ENCODE results near the gene UNC119.

DNA sequence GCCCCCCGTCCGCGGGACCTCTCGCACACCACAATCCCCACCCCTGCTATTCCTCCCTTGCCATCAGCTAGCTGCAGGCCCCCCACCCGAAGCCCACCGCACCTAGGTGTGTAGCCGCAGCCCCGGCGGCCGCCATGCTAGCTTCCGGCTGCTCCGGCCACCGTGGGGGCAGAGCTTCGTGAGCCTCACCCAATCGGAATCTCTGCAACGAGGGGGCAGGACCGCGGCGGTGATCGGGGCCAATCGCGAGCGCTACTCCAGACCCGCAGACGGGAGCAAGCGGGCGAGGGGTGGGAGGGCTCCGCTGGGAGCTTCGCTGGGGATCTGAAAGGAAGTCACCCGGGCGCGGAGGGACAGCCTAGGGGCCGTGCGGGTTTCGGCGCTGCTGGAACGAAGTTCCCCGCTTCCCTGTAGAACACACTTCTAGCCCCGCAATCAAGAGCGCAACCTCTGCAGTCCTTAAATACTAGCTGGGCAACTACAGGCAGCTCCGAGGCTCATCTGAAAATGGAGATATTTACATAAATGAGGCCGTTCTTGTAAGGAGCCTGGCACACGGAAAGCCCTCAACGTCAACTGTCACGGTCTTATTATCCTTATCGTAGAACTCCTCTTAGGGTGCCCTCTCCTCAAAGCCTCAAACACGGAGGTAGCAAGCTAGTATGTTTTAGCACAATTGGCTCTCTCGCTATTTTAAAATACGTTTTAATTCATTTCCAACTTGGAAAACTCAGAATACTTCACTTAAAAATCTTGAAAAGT is 19.1 kb upstream of the UNC119 start, which contains the start of gene PIGS:
- TF ChIP-seq RARB (CRISPR knock-in tag; IDR thresholded peaks at IDR 0.05) (no peak), PPARA (CRISPR knock-in tag; IDR thresholded peaks at IDR 0.05; ENCODE audit: borderline replicate concordance) (no peak), ZFP3 (CRISPR knock-in tag; IDR thresholded peaks at IDR 0.05) (no peak)

Measured in SK-N-SH treated with all-trans-retinoic acid at 6 μM for 48 hours (cell line).